ENCODE results near the gene SIGLEC7. TPM values are rescaled to one million over a fixed set of nuclear protein-coding genes. Genes with fewer than 3 reads are reported as not detected.

SIGLEC7 gene
- polyA plus RNA-seq, 1 donor from 2014 or later = not detected

DNA sequence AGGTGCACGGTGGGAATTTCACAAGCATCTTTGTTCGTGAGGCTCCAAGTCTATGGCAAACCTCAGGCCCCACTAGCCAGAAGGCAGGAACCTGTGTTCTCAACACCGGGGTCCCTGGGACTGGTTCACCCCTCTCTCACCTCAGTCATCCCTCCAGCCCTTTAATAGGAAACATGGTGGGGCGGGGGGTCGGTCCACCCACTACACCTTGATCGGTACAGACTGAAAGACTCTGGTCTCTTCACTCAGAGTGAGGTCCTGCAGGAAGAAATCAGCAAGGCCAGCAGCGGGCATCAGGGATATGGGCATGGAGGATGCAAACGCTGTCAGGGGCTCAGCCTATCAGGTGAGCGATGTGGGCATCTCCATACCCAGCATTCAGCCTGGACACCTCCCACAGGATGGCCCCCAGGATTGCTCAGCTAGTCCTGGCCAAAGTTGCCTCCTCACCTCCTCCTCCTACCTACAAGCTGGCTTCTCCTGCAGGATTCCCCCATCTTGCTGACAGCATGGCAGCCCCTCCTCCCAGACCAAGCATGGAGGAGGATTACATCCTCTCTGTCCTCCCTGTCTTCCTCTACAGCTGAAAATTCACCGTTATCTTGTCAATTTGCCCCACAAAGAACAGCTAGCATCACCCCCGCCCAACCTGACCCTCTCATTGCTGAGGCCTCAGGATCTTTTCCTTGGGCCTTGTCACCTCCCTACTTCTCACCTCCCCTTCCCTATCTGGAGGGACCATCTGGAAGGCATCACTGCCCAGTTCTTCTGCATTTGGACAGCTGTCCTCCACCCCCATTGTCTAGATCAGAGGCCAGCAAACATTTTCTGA lies 45.5 kb downstream of the SIGLEC7 start:
- Histone ChIP-seq H4K20me1 (ENCODE audit: insufficient read depth) (no peaks in the 10 kb centered on the region), H3K9ac (ENCODE audit: low read length) (no peak overlapping the region), H3F3A (ENCODE audit: insufficient read depth, low read length, poor library complexity, severe bottlenecking) (no peaks in the 10 kb centered on the region), H3K9me3 (ENCODE audit: low read length) (no peaks in the 10 kb centered on the region), H3K27ac (ENCODE audit: low read length) (no peak overlapping the region), H3K9me2 (ENCODE audit: insufficient read depth, low read length) (no peaks in the 10 kb centered on the region), H3K4me2 (ENCODE audit: low read length) (no peak overlapping the region), H2AFZ (ENCODE audit: low read depth, low read length) (no peak overlapping the region), H3K4me3 (ENCODE audit: low read length) (no peak overlapping the region), H3K27me3 (ENCODE audit: insufficient read depth, low read depth, low read length) (no peaks in the 10 kb centered on the region), H3K79me2 (replicated peaks; ENCODE audit: insufficient read depth, low read length) (no peaks in the 10 kb centered on the region), H3K36me3 (ENCODE audit: insufficient read depth, low read length) (no peaks in the 10 kb centered on the region)
- no peak for TF ChIP-seq EP300 (conservative IDR thresholded peaks at IDR 0.05; ENCODE audit: poor library complexity, severe bottlenecking)
- TF ChIP-seq EZH2 (IDR thresholded peaks at IDR 0.05; ENCODE audit: borderline replicate concordance, insufficient read depth, low read length, poor library complexity, severe bottlenecking) = no peak
- no peak for TF ChIP-seq POLR2AphosphoS5 (IDR thresholded peaks at IDR 0.05)
- no peak for TF ChIP-seq TAF1 (IDR thresholded peaks at IDR 0.05; ENCODE audit: low read depth)
- TF ChIP-seq SMC3 (conservative IDR thresholded peaks at IDR 0.05; ENCODE audit: poor library complexity) = no peak
- TF ChIP-seq RAD21 (conservative IDR thresholded peaks at IDR 0.05) = no peak
- TF ChIP-seq MXI1 (conservative IDR thresholded peaks at IDR 0.05; ENCODE audit: poor library complexity, severe bottlenecking) = no peak
- TF ChIP-seq, protein P1, sequence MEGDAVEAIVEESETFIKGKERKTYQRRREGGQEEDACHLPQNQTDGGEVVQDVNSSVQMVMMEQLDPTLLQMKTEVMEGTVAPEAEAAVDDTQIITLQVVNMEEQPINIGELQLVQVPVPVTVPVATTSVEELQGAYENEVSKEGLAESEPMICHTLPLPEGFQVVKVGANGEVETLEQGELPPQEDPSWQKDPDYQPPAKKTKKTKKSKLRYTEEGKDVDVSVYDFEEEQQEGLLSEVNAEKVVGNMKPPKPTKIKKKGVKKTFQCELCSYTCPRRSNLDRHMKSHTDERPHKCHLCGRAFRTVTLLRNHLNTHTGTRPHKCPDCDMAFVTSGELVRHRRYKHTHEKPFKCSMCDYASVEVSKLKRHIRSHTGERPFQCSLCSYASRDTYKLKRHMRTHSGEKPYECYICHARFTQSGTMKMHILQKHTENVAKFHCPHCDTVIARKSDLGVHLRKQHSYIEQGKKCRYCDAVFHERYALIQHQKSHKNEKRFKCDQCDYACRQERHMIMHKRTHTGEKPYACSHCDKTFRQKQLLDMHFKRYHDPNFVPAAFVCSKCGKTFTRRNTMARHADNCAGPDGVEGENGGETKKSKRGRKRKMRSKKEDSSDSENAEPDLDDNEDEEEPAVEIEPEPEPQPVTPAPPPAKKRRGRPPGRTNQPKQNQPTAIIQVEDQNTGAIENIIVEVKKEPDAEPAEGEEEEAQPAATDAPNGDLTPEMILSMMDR (IDR thresholded peaks at IDR 0.05; ENCODE audit: poor library complexity, severe bottlenecking) = no peak
- TF ChIP-seq, protein P2, sequence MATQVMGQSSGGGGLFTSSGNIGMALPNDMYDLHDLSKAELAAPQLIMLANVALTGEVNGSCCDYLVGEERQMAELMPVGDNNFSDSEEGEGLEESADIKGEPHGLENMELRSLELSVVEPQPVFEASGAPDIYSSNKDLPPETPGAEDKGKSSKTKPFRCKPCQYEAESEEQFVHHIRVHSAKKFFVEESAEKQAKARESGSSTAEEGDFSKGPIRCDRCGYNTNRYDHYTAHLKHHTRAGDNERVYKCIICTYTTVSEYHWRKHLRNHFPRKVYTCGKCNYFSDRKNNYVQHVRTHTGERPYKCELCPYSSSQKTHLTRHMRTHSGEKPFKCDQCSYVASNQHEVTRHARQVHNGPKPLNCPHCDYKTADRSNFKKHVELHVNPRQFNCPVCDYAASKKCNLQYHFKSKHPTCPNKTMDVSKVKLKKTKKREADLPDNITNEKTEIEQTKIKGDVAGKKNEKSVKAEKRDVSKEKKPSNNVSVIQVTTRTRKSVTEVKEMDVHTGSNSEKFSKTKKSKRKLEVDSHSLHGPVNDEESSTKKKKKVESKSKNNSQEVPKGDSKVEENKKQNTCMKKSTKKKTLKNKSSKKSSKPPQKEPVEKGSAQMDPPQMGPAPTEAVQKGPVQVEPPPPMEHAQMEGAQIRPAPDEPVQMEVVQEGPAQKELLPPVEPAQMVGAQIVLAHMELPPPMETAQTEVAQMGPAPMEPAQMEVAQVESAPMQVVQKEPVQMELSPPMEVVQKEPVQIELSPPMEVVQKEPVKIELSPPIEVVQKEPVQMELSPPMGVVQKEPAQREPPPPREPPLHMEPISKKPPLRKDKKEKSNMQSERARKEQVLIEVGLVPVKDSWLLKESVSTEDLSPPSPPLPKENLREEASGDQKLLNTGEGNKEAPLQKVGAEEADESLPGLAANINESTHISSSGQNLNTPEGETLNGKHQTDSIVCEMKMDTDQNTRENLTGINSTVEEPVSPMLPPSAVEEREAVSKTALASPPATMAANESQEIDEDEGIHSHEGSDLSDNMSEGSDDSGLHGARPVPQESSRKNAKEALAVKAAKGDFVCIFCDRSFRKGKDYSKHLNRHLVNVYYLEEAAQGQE (IDR thresholded peaks at IDR 0.05; ENCODE audit: borderline replicate concordance) = no peak

DNA sequence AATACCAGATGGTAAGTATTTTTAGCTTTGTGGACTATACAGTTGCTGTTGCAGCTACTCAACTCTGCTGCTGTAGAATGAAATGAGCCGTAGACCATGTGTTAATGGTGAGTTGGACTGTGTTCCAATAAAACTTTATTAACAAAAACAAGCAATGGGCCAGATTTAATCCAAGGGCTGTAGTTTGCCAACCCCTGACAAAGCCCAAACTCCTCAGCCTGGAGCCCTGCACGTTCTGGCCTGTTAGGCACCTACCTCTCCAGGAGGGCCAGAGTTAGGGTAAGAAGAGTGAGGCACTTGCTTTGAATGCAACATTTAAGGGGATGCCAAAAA lies 46.1 kb downstream of the SIGLEC7 start:
- Histone ChIP-seq H3K9me3 (ENCODE audit: low read length) (no peaks in the 10 kb centered on the region), H3F3A (ENCODE audit: insufficient read depth, low read length, poor library complexity, severe bottlenecking) (no peaks in the 10 kb centered on the region), H3K36me3 (ENCODE audit: insufficient read depth, low read length) (no peaks in the 10 kb centered on the region), H3K27me3 (ENCODE audit: insufficient read depth, low read depth, low read length) (no peaks in the 10 kb centered on the region), H4K20me1 (ENCODE audit: insufficient read depth) (no peaks in the 10 kb centered on the region), H2AFZ (ENCODE audit: low read depth, low read length) (no peak overlapping the region), H3K4me3 (ENCODE audit: low read length) (no peak overlapping the region), H3K9ac (ENCODE audit: low read length) (no peak overlapping the region), H3K4me2 (ENCODE audit: low read length) (no peak overlapping the region), H3K79me2 (replicated peaks; ENCODE audit: insufficient read depth, low read length) (no peaks in the 10 kb centered on the region), H3K9me2 (ENCODE audit: insufficient read depth, low read length) (no peaks in the 10 kb centered on the region), H3K27ac (ENCODE audit: low read length) (no peak overlapping the region)
- TF ChIP-seq MXI1 (conservative IDR thresholded peaks at IDR 0.05; ENCODE audit: poor library complexity, severe bottlenecking) = no peak
- no peak for TF ChIP-seq EP300 (conservative IDR thresholded peaks at IDR 0.05; ENCODE audit: poor library complexity, severe bottlenecking)
- no peak for TF ChIP-seq EZH2 (IDR thresholded peaks at IDR 0.05; ENCODE audit: borderline replicate concordance, insufficient read depth, low read length, poor library complexity, severe bottlenecking)

Measured in neural cell (in vitro differentiated cells).